Suppressor macrophage (primary cell): Measurements from ENCODE around the gene COPE.

Experiments
- DNase-seq, 4 experiments: peaks; one replicate each; pipeline ENCODE4 v3.0.0-alpha.2; 2020 to 2022

COPE gene

DNA sequence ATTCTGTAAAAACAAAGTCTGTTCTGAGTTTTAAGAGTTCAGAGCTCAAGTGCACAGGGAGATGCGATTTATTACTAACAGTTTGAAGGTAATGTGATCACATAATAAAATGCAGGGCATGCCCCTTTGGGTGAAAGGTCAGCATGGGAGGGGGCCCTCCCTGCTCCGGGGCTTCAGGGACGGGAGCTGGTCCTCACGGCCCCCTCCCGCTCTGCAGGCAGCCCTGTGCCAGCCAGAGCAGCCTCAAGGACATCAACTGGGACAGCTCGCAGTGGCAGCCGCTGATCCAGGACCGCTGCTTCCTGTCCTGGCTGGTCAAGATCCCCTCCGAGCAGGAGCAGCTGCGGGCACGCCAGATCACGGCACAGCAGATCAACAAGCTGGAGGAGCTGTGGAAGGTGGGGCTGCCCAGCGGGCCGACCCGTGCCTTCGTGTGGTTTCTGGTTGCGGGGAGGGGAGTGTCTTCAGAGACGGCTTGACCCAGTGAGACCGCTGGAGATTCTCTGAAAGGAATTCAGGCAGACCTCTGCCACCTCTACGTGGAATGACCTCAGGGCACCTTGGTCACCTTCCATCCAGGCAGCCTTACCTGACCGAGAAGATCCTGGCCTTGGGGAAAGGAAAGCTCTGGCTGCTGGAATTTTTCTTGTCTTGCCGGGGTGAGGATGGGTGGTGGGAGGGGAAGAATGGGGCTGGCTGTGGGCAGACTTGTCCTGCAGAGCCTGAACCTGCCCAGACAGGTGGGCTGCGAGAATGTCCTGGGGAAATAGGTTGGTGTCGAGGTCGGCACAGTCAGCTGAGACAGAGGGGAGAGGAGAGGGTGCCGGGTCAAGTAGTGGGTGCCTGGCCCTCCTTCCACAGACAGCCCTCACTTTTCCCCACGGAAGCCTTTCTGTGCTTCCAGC is 68.5 kb downstream of the COPE start:
- no peak for DNase-seq

DNA sequence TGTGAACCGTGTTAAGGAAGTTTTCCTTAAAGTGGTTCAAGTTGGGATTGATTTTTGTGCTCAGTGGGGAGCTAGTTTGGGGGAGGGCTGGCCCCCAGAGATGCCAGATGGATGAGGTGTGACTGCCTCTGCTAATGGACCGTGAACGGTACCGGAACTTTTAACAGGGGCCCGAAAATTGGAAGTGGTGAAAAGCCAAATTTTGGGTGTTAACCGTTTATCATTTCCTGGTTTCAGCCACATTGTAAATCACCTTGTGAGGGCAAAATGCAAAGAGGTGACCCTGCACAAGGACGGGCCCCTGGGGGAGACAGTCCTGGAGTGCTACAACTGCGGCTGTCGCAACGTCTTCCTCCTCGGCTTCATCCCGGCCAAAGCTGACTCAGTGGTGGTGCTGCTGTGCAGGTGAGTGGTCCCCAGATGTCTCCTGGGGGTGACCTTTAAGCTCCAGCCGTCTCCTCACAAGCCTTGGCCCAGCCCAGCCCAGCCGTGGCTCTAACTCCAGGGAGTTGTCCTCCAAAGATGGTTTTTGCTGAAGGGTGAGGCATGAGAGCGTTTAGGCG is 69.3 kb downstream of the COPE start:
- no peak for DNase-seq
